GM19397 (cell line): ENCODE results near the gene WFS1.

Source experiments
- ATAC-seq: cut with Tn5 transposase; IDR thresholded peaks from one replicate; pipeline ENCODE4 v1.9.1; 2021; ENCODE audit warnings: mild to moderate bottlenecking, moderate library complexity; ENCODE audit not compliant: unreplicated experiment

Gene WFS1

GRCh38 chr4:6296026-6296425 lies 26.4 kb downstream of the WFS1 start:
- ATAC-seq = no peak

- no peak for ATAC-seq
These were observed 27.7 kb downstream of the WFS1 start for GRCh38 chr4:6297266-6297815.

GRCh38 chr4:6298035-6298434 lies 28.4 kb downstream of the WFS1 start:
- ATAC-seq = no peak

- ATAC-seq = no peak
These were observed 29.2 kb downstream of the WFS1 start for GRCh38 chr4:6298852-6299251.

- ATAC-seq = no peak
These were observed 30.2 kb downstream of the WFS1 start for GRCh38 chr4:6299875-6300274.

GRCh38 chr4:6300359-6300758 lies 30.7 kb downstream of the WFS1 start:
- ATAC-seq = no peak

GRCh38 chr4:6301051-6301731 lies 31.5 kb downstream of the WFS1 start:
- no peak for ATAC-seq

GRCh38 chr4:6301732-6302442 lies 32.2 kb downstream of the WFS1 start:
- ATAC-seq = no peak

GRCh38 chr4:6302869-6303268 lies 33.2 kb downstream of the WFS1 start:
- ATAC-seq = no peak

GRCh38 chr4:6303943-6304342 lies 34.3 kb downstream of the WFS1 start:
- ATAC-seq = no peak

GRCh38 chr4:6306299-6306698 lies 36.6 kb downstream of the WFS1 start:
- no peak for ATAC-seq

GRCh38 chr4:6307230-6307629 lies 37.6 kb downstream of the WFS1 start:
- ATAC-seq = no peak

GRCh38 chr4:6307891-6308290 lies 38.2 kb downstream of the WFS1 start:
- no peak for ATAC-seq

GRCh38 chr4:6308899-6309643 lies 39.4 kb downstream of the WFS1 start:
- ATAC-seq = no peak

GRCh38 chr4:6309777-6310176 lies 40.1 kb downstream of the WFS1 start:
- ATAC-seq = no peak

- no peak for ATAC-seq
These were observed 43.6 kb downstream of the WFS1 start for GRCh38 chr4:6313216-6313615.

GRCh38 chr4:6316461-6317003 lies 46.9 kb downstream of the WFS1 start:
- no peak for ATAC-seq

- no peak for ATAC-seq
These were observed 48.6 kb downstream of the WFS1 start for GRCh38 chr4:6318206-6318605.

GRCh38 chr4:6319530-6320150 lies 50.0 kb downstream of the WFS1 start:
- no peak for ATAC-seq

- no peak for ATAC-seq
These were observed 51.0 kb downstream of the WFS1 start for GRCh38 chr4:6320663-6321062.

- ATAC-seq = no peak
These were observed 51.7 kb downstream of the WFS1 start for GRCh38 chr4:6321361-6321760.
